ENCODE data around the gene APOD.

The APOD gene

GRCh38 chr3:195558602-195559001 is 25.1 kb downstream of the APOD start:
- H3K27ac ChIP-seq, result no peak overlapping the region
- TF ChIP-seq, protein P1, sequence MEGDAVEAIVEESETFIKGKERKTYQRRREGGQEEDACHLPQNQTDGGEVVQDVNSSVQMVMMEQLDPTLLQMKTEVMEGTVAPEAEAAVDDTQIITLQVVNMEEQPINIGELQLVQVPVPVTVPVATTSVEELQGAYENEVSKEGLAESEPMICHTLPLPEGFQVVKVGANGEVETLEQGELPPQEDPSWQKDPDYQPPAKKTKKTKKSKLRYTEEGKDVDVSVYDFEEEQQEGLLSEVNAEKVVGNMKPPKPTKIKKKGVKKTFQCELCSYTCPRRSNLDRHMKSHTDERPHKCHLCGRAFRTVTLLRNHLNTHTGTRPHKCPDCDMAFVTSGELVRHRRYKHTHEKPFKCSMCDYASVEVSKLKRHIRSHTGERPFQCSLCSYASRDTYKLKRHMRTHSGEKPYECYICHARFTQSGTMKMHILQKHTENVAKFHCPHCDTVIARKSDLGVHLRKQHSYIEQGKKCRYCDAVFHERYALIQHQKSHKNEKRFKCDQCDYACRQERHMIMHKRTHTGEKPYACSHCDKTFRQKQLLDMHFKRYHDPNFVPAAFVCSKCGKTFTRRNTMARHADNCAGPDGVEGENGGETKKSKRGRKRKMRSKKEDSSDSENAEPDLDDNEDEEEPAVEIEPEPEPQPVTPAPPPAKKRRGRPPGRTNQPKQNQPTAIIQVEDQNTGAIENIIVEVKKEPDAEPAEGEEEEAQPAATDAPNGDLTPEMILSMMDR (IDR thresholded peaks at IDR 0.05), result peak; percentile 63
- TF ChIP-seq ZFX (IDR thresholded peaks at IDR 0.05; ENCODE audit: borderline replicate concordance), result no peak

GRCh38 chr3:195557322-195557721 is 26.4 kb downstream of the APOD start:
- TF ChIP-seq, protein P1 (IDR thresholded peaks at IDR 0.05), result no peak
- no peak for TF ChIP-seq ZFX (IDR thresholded peaks at IDR 0.05; ENCODE audit: borderline replicate concordance)
- no peak overlapping the region for H3K27ac ChIP-seq

DNA sequence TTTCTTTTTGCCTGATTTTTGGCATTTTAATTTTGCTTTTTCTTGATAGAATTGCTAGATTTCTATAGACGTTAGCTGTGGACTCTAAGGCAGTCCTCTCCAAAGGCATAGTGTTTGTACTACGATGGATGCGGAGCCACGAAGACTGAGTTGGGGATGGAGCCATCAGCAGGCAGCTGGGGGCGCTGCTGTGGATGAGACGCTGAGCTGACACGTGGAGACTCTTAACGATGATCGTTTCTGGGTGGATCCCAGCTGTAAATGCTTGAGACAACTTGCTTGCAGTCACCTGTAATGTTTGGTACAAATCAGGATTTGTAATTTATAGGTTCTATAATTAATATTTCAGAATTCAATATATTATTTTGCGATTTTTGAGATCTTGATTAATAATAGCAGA is 27.4 kb downstream of the APOD start:
- TF ChIP-seq ZFX (IDR thresholded peaks at IDR 0.05; ENCODE audit: borderline replicate concordance), result no peak
- TF ChIP-seq, protein P1 (IDR thresholded peaks at IDR 0.05), result peak; percentile 55
- H3K27ac ChIP-seq, result no peak overlapping the region

DNA sequence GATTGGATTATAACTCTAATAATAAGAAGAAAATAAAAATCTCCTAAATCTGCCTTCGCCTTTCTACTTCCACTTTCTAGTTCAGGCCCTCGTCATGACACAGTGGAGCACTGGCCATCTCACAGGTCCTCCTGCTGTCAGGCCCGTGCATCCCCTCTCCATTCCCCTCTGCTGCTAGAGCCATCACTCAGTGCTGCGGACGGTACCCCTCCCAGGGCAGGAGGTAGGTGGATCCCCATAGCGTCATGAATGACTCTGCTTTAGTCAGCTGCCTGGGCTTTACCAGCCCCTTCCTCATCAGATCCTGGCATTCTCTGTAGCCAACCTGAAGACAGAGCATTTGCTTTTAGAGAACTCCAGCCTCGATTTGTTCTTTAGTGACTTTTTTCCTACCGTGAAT is 28.6 kb downstream of the APOD start:
- TF ChIP-seq, protein P1 (IDR thresholded peaks at IDR 0.05), result no peak
- no peak for TF ChIP-seq ZFX (IDR thresholded peaks at IDR 0.05; ENCODE audit: borderline replicate concordance)
- no peak overlapping the region for H3K27ac ChIP-seq

- no peak overlapping the region for H3K27ac ChIP-seq
- TF ChIP-seq, protein P1 (IDR thresholded peaks at IDR 0.05), result no peak
- TF ChIP-seq ZFX (IDR thresholded peaks at IDR 0.05; ENCODE audit: borderline replicate concordance), result no peak
These were observed 29.3 kb downstream of the APOD start for GRCh38 chr3:195554458-195554857.

DNA sequence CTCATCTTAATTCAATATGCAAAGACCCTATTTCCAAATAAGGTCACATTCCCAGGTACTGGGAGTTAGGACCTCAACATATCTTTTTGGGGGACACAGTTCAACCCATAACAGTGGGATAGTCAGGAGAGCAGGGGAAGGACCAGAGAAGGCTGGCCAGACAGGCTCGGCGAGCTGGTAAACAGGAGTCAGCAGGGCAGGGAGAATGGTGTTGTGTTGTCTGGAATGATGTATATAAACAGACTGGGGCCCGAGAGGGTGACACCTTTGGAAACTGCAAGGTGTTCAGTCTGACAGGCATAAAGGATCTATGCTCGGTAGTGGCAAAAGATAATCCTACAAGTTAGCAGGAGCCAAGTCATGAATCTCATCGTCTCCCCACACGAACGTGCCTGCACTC is 30.5 kb downstream of the APOD start:
- TF ChIP-seq, protein P1 (IDR thresholded peaks at IDR 0.05), result no peak
- no peak for TF ChIP-seq ZFX (IDR thresholded peaks at IDR 0.05; ENCODE audit: borderline replicate concordance)
- no peak overlapping the region for H3K27ac ChIP-seq

- TF ChIP-seq, protein P1 (IDR thresholded peaks at IDR 0.05), result no peak
- TF ChIP-seq ZFX (IDR thresholded peaks at IDR 0.05; ENCODE audit: borderline replicate concordance), result no peak
- no peak overlapping the region for H3K27ac ChIP-seq
These were observed 32.3 kb downstream of the APOD start for GRCh38 chr3:195551381-195551978.

Measured in 22Rv1 (cell line).